HEK293T (cell line): Measurements from ENCODE around the gene RHBDD1.

Source experiments
- ARNT ChIP-seq: fragments of 450-650 bp; IDR thresholded peaks from 2 replicates; pipeline ENCODE4 v1.6.1; 2017; ENCODE audit warnings: mild to moderate bottlenecking
- BHLHE40 ChIP-seq: fragments of 450-650 bp; IDR thresholded peaks from 2 replicates; pipeline ENCODE4 v1.6.1; 2016; ENCODE audit warnings: mild to moderate bottlenecking, moderate library complexity, borderline replicate concordance
- ELF4 ChIP-seq: fragments of 450-650 bp; IDR thresholded peaks from 2 replicates; pipeline ENCODE4 v1.6.1; 2017; ENCODE audit warnings: antibody characterized with exemption
- FOXA1 ChIP-seq: fragments of 450-650 bp; IDR thresholded peaks from 2 replicates; pipeline ENCODE4 v1.6.1; 2016; ENCODE audit warnings: mild to moderate bottlenecking
- FOXK2 ChIP-seq: fragments of 450-650 bp; IDR thresholded peaks from 2 replicates; pipeline ENCODE4 v1.6.1; 2016; ENCODE audit warnings: mild to moderate bottlenecking
- FOXM1 ChIP-seq: fragments of 450-650 bp; IDR thresholded peaks from 2 replicates; pipeline ENCODE4 v1.6.1; 2017; ENCODE audit warnings: mild to moderate bottlenecking, borderline replicate concordance
- HDGF ChIP-seq: fragments of 450-650 bp; IDR thresholded peaks from 2 replicates; pipeline ENCODE4 v1.6.1; 2017; ENCODE audit warnings: antibody characterized with exemption, borderline replicate concordance
- NFRKB ChIP-seq: fragments of 450-650 bp; IDR thresholded peaks from 2 replicates; pipeline ENCODE4 v1.6.1; 2016; ENCODE audit warnings: mild to moderate bottlenecking, moderate library complexity
- SP1 ChIP-seq: fragments of 450-650 bp; IDR thresholded peaks from 2 replicates; pipeline ENCODE4 v1.6.1; 2017
- TARDBP ChIP-seq: fragments of 450-650 bp; IDR thresholded peaks from 2 replicates; pipeline ENCODE4 v1.6.1; 2016
- ZNF384 ChIP-seq: fragments of 450-650 bp; IDR thresholded peaks from 2 replicates; pipeline ENCODE4 v1.6.1; 2016

DNA sequence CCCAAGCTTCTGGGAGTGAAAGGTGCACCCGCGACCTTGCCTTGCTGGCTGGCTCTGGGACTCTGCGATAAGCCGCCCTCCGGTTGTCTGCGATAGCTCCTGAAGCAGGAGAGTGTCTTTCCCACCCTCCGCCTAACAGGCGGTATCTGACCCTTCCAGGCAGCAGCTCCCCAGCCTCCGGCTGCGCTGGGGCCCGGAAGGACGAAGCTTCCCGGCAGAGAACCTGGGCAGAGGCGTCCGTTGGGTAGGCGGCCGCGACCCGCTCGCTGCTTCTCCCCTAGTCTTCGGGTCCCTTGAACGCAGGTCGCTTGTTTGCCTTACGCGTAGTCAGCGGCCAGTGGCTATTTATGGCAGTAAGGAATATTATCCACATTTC is 446 bp upstream of the RHBDD1 start:
- TF ChIP-seq SP1 (no peak), HDGF (no peak), ZNF384 (no peak), FOXM1 (no peak), NFRKB (no peak), FOXK2 (no peak), FOXA1 (no peak), ELF4 (no peak), ARNT (no peak), BHLHE40 (no peak), TARDBP (no peak)
